ENCODE data around the gene TSFM.

The TSFM gene

DNA sequence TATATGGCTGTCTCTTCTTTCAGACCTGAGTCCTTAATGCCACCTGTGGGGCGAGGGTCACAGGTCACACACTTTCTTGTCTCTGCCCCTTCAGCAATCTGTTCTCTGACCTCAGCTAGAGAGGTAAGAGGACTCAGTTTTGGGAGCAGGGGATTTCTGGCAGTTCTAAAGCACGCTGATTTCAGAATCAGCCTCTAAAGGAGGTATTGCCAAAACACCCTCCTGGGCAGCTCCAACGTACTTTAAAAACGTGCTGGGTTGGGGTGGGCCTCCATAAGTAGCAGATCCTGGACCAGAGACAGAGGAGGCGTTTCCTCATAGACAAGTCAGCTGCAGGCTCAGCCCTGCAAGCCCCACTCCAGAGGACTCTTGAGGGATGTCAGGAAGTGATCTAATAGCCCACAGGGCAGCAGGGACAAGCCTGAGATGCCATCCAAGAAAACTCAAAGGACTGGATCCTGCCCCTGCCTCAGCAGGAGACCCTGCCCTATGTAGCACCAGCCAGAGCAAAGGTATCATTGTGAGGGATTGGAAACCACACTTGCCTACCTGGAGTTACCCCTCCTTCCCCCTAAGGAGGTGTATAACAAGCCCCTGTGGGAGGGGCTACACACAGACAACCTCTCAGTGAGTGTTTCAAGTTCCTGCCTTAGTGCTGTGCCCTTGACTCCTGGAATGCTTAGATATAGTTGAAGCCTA lies 55.4 kb downstream of the TSFM start:
- Histone ChIP-seq H2BK15ac (ENCODE audit: low read length) (no peak overlapping the region), H2BK120ac (ENCODE audit: low read depth, low read length) (no peak overlapping the region), H2BK5ac (ENCODE audit: low read length) (no peak overlapping the region), H3K36me3 (replicated peaks in 1 of 2; ENCODE audit: control insufficient read depth in 2 of 2, insufficient read depth in 2 of 2, low read length in 2 of 2) (peaks cover 0 to 33% of the 10 kb centered on the region in 2 donors), H3K23ac (ENCODE audit: low read depth, low read length, poor library complexity) (no peak overlapping the region), H3K9ac (ENCODE audit: low read depth, low read length, poor library complexity) (no peak overlapping the region), H2BK12ac (ENCODE audit: low read length) (no peak overlapping the region), H3K4me2 (ENCODE audit: insufficient read depth, low read length, poor library complexity, severe bottlenecking) (no peak overlapping the region), H3K4ac (ENCODE audit: low read length) (no peak overlapping the region), H4K8ac (ENCODE audit: low read depth, low read length) (no peak overlapping the region), H4K91ac (ENCODE audit: low read depth, low read length, poor library complexity) (no peak overlapping the region), H3K9me3 (replicated peaks in 1 of 2; ENCODE audit: control insufficient read depth in 2 of 2, insufficient read depth in 1 of 2, low read depth in 1 of 2, low read length in 2 of 2) (no peaks in the 10 kb centered on the region), H3K27ac (replicated peaks; ENCODE audit: low read length) (peak overlapping the region; percentile 56), H3K18ac (ENCODE audit: low read length) (no peak overlapping the region), H2AK5ac (ENCODE audit: low read depth, low read length) (no peak overlapping the region), H2AFZ (ENCODE audit: low read length) (no peak overlapping the region), H3K14ac (ENCODE audit: low read length) (no peak overlapping the region), H3K4me1 (ENCODE audit: control insufficient read depth in 2 of 2, insufficient read depth in 1 of 2, low read depth in 1 of 2, low read length in 2 of 2) (peaks cover 52 to 78% of the 10 kb centered on the region in 2 donors), H3K79me1 (ENCODE audit: low read depth, low read length) (peaks cover 2% of the 10 kb centered on the region), H3K4me3 (ENCODE audit: low read length in 2 of 2) (peak overlapping the region in 1 of 2 donors; percentile 4), H3K27me3 (ENCODE audit: control insufficient read depth in 3 of 3, insufficient read depth in 3 of 3, low read depth in 1 of 3, low read length in 3 of 3) (no peaks in the 10 kb centered on the region)
- no CpG with 5 or more reads among the region's 5 CpGs for WGBS, 2 donors (ENCODE audit: extremely low coverage in 2 of 2, insufficient read length in 2 of 2, insufficient replicate concordance in 1 of 2)
- no peak for DNase-seq (ENCODE audit: low spot score)

DNA sequence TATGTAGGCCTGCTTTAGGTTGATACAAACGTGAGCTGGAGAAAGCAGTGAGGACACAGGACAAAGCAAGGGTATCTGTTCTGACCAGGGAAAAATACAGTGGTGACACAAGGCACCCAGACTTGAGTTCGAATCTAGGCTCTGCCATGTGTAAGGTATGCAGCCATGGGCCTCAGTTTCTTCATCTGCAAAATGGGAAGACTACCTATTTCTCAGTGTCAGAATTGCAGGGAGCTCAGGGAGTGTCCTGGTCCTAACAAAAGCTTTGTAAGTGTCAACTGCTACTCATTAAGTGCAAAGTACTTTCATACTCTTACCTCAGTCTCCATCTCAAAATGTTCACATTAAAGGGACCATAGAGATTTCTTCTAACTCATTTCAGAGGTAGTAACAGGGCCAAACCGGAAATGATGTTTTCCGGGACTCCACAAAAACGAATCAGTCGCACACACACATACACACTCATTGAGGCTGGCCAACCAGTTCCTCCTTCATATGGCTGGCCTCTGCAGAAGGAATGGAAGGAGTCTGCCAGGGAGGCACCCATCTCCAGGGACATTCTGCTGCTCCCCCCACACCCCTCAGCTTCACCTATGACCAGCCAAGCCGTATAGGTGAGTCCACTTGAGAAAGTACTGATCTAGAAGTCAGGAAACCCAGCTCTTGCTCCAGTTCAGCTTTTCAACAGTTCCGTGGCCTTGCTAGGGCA lies 56.2 kb downstream of the TSFM start:
- H3K79me1 ChIP-seq (ENCODE audit: low read depth, low read length): peaks cover 2% of the 10 kb centered on the region

DNA sequence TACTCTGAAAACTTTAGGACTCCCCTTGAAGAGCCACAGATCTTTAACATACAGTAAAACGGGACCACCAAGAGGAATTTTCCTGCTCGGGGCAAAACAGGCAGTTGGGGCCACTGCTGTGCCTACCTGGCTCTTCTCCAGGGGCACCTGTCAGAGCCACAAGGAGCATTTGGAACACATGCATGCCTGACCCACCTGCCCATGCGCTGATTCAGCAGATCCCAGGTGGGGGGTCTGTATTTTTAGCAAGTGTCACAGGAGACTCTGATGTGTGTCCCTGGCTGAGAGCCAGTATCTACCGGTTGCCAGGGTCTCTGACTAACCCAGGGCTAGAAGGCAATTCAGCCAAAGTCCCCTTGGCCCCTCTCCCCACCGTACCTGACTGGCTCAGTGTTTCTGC lies 57.4 kb downstream of the TSFM start:
- H3K4me3 ChIP-seq (ENCODE audit: low read length in 2 of 2): no peak overlapping the region
- no peak overlapping the region for H2BK120ac ChIP-seq (ENCODE audit: low read depth, low read length)
- no peak overlapping the region for H2AK5ac ChIP-seq (ENCODE audit: low read depth, low read length)
- H3K4ac ChIP-seq (ENCODE audit: low read length): no peak overlapping the region
- peak overlapping the region; percentile 6 for H3K18ac ChIP-seq (ENCODE audit: low read length)
- no peak overlapping the region for H3K27ac ChIP-seq (replicated peaks; ENCODE audit: low read length)
- no peaks in the 10 kb centered on the region for H3K27me3 ChIP-seq (ENCODE audit: control insufficient read depth in 3 of 3, insufficient read depth in 3 of 3, low read depth in 1 of 3, low read length in 3 of 3)
- H3K9me3 ChIP-seq (replicated peaks in 1 of 2; ENCODE audit: control insufficient read depth in 2 of 2, insufficient read depth in 1 of 2, low read depth in 1 of 2, low read length in 2 of 2): no peaks in the 10 kb centered on the region
- H3K36me3 ChIP-seq (replicated peaks in 1 of 2; ENCODE audit: control insufficient read depth in 2 of 2, insufficient read depth in 2 of 2, low read length in 2 of 2): peaks cover 0 to 47% of the 10 kb centered on the region in 2 donors
- H2BK5ac ChIP-seq (ENCODE audit: low read length): no peak overlapping the region
- peaks cover 2% of the 10 kb centered on the region for H3K79me1 ChIP-seq (ENCODE audit: low read depth, low read length)
- peaks cover 46 to 75% of the 10 kb centered on the region in 2 donors for H3K4me1 ChIP-seq (ENCODE audit: control insufficient read depth in 2 of 2, insufficient read depth in 1 of 2, low read depth in 1 of 2, low read length in 2 of 2)
- no peak overlapping the region for H2AFZ ChIP-seq (ENCODE audit: low read length)
- WGBS, 2 donors (ENCODE audit: extremely low coverage in 2 of 2, insufficient read length in 2 of 2, insufficient replicate concordance in 1 of 2): no CpG with 5 or more reads among the region's 5 CpGs
- H3K23ac ChIP-seq (ENCODE audit: low read depth, low read length, poor library complexity): no peak overlapping the region
- DNase-seq (ENCODE audit: low spot score): no peak
- no peak overlapping the region for H3K4me2 ChIP-seq (ENCODE audit: insufficient read depth, low read length, poor library complexity, severe bottlenecking)
- H2BK15ac ChIP-seq (ENCODE audit: low read length): no peak overlapping the region
- H3K14ac ChIP-seq (ENCODE audit: low read length): no peak overlapping the region
- no peak overlapping the region for H4K91ac ChIP-seq (ENCODE audit: low read depth, low read length, poor library complexity)
- H4K8ac ChIP-seq (ENCODE audit: low read depth, low read length): no peak overlapping the region
- H2BK12ac ChIP-seq (ENCODE audit: low read length): no peak overlapping the region
- no peak overlapping the region for H3K9ac ChIP-seq (ENCODE audit: low read depth, low read length, poor library complexity)

More for the DNA sequence above, 56.2 kb downstream of the TSFM start:
- Histone ChIP-seq H2BK120ac (ENCODE audit: low read depth, low read length) (no peak overlapping the region), H3K4me3 (ENCODE audit: low read length in 2 of 2) (no peak overlapping the region), H4K91ac (ENCODE audit: low read depth, low read length, poor library complexity) (no peak overlapping the region), H2BK12ac (ENCODE audit: low read length) (no peak overlapping the region), H3K27me3 (ENCODE audit: control insufficient read depth in 3 of 3, insufficient read depth in 3 of 3, low read depth in 1 of 3, low read length in 3 of 3) (no peaks in the 10 kb centered on the region), H3K9me3 (replicated peaks in 1 of 2; ENCODE audit: control insufficient read depth in 2 of 2, insufficient read depth in 1 of 2, low read depth in 1 of 2, low read length in 2 of 2) (no peaks in the 10 kb centered on the region), H2BK15ac (ENCODE audit: low read length) (no peak overlapping the region), H3K9ac (ENCODE audit: low read depth, low read length, poor library complexity) (no peak overlapping the region), H3K14ac (ENCODE audit: low read length) (no peak overlapping the region), H3K4ac (ENCODE audit: low read length) (no peak overlapping the region), H3K36me3 (replicated peaks in 1 of 2; ENCODE audit: control insufficient read depth in 2 of 2, insufficient read depth in 2 of 2, low read length in 2 of 2) (peaks cover 0 to 40% of the 10 kb centered on the region in 2 donors), H3K4me2 (ENCODE audit: insufficient read depth, low read length, poor library complexity, severe bottlenecking) (no peak overlapping the region), H2BK5ac (ENCODE audit: low read length) (no peak overlapping the region), H4K8ac (ENCODE audit: low read depth, low read length) (no peak overlapping the region), H2AK5ac (ENCODE audit: low read depth, low read length) (no peak overlapping the region), H3K27ac (replicated peaks; ENCODE audit: low read length) (no peak overlapping the region), H3K18ac (ENCODE audit: low read length) (no peak overlapping the region), H3K23ac (ENCODE audit: low read depth, low read length, poor library complexity) (no peak overlapping the region), H2AFZ (ENCODE audit: low read length) (no peak overlapping the region), H3K4me1 (ENCODE audit: control insufficient read depth in 2 of 2, insufficient read depth in 1 of 2, low read depth in 1 of 2, low read length in 2 of 2) (peaks cover 47 to 80% of the 10 kb centered on the region in 2 donors)
- DNase-seq (ENCODE audit: low spot score): no peak
- no CpG with 5 or more reads among the region's 8 CpGs for WGBS, 2 donors (ENCODE audit: extremely low coverage in 2 of 2, insufficient read length in 2 of 2, insufficient replicate concordance in 1 of 2)

DNA sequence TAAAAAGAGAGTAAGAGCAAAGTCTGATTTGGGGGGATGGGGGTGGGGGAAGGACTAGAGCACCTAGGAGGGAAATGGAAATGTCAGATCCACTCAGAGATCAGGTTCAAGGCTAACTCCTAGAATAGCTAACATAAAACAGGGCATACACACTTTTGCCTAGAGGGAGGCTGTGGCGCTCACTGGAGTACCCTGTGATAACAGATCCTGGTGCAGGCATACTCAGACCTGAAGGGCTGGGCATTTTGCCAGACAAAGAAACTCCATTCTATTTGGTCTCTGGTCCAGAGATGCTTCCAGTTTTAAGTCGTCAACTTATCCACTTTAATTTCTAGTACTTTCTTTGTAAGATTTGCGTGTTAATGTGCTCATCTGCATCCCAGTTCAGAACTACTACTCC lies 58.1 kb downstream of the TSFM start:
- no peak overlapping the region for H2BK15ac ChIP-seq (ENCODE audit: low read length)
- H3K79me1 ChIP-seq (ENCODE audit: low read depth, low read length): peaks cover 2% of the 10 kb centered on the region
- H3K36me3 ChIP-seq (replicated peaks in 1 of 2; ENCODE audit: control insufficient read depth in 2 of 2, insufficient read depth in 2 of 2, low read length in 2 of 2): peaks cover 0 to 47% of the 10 kb centered on the region in 2 donors
- no CpG with 5 or more reads among the region's 3 CpGs for WGBS, 2 donors (ENCODE audit: extremely low coverage in 2 of 2, insufficient read length in 2 of 2, insufficient replicate concordance in 1 of 2)
- H3K9ac ChIP-seq (ENCODE audit: low read depth, low read length, poor library complexity): no peak overlapping the region
- H3K4me2 ChIP-seq (ENCODE audit: insufficient read depth, low read length, poor library complexity, severe bottlenecking): no peak overlapping the region
- no peak overlapping the region for H3K4ac ChIP-seq (ENCODE audit: low read length)
- H4K8ac ChIP-seq (ENCODE audit: low read depth, low read length): no peak overlapping the region
- no peak overlapping the region for H3K23ac ChIP-seq (ENCODE audit: low read depth, low read length, poor library complexity)
- no peaks in the 10 kb centered on the region for H3K27me3 ChIP-seq (ENCODE audit: control insufficient read depth in 3 of 3, insufficient read depth in 3 of 3, low read depth in 1 of 3, low read length in 3 of 3)
- no peak overlapping the region for H2AK5ac ChIP-seq (ENCODE audit: low read depth, low read length)
- no peak overlapping the region for H3K18ac ChIP-seq (ENCODE audit: low read length)
- no peak overlapping the region for H3K4me3 ChIP-seq (ENCODE audit: low read length in 2 of 2)
- no peak overlapping the region for H2BK12ac ChIP-seq (ENCODE audit: low read length)
- peaks cover 41 to 70% of the 10 kb centered on the region in 2 donors for H3K4me1 ChIP-seq (ENCODE audit: control insufficient read depth in 2 of 2, insufficient read depth in 1 of 2, low read depth in 1 of 2, low read length in 2 of 2)
- no peak overlapping the region for H2BK5ac ChIP-seq (ENCODE audit: low read length)
- H3K27ac ChIP-seq (replicated peaks; ENCODE audit: low read length): no peak overlapping the region
- no peak overlapping the region for H2AFZ ChIP-seq (ENCODE audit: low read length)
- DNase-seq (ENCODE audit: low spot score): no peak
- no peak overlapping the region for H3K14ac ChIP-seq (ENCODE audit: low read length)
- H4K91ac ChIP-seq (ENCODE audit: low read depth, low read length, poor library complexity): no peak overlapping the region
- H2BK120ac ChIP-seq (ENCODE audit: low read depth, low read length): no peak overlapping the region
- H3K9me3 ChIP-seq (replicated peaks in 1 of 2; ENCODE audit: control insufficient read depth in 2 of 2, insufficient read depth in 1 of 2, low read depth in 1 of 2, low read length in 2 of 2): no peaks in the 10 kb centered on the region

Measured in neuronal stem cell (in vitro differentiated cells).